Cardiac muscle cell (in vitro differentiated cells and primary cell): Measurements from ENCODE around the gene NCOA7. TPM values are rescaled to one million over a fixed set of nuclear protein-coding genes. Genes with fewer than 3 reads are reported as not detected.

Experiments
- DNase-seq, 2 donors: peaks; one replicate each; pipeline versions ENCODE4 v3.0.0 to v3.0.0-alpha.2; 2010 to 2017; ENCODE audit warnings: low read depth in 1 of 2, low spot score in 1 of 2
- H3K27ac ChIP-seq: fragments of 200-600 bp; sonication (generic); 2 replicates; pipeline ENCODE4 v1.5.1; 2016
- H3K27me3 ChIP-seq: fragments of 200-600 bp; sonication (generic); 2 replicates; pipeline ENCODE4 v1.6.0; 2016; ENCODE audit warnings: control low read depth
- H3K36me3 ChIP-seq: fragments of 200-600 bp; sonication (generic); 2 replicates; pipeline ENCODE4 v1.5.1; 2016; ENCODE audit warnings: control low read depth
- H3K4me1 ChIP-seq: fragments of 200-600 bp; sonication (generic); 2 replicates; pipeline ENCODE4 v1.8.1; 2017; ENCODE audit warnings: low read depth, mild to moderate bottlenecking, mixed run types
- H3K4me3 ChIP-seq: fragments of 200-600 bp; sonication (generic); 2 replicates; pipeline ENCODE4 v1.5.1; 2016; ENCODE audit warnings: mild to moderate bottlenecking
- H3K9me3 ChIP-seq: fragments of 200-600 bp; sonication (generic); 2 replicates; pipeline ENCODE4 v1.5.1; 2017; ENCODE audit warnings: low read depth, mild to moderate bottlenecking, control low read depth
- CTCF ChIP-seq: IDR thresholded peaks from 2 replicates; pipeline ENCODE4 v1.5.1; 2012; ENCODE audit warnings: low read depth, mild to moderate bottlenecking, low read length
- polyA plus RNA-seq: library from polyadenylated mRNA; unstranded; fragments of >200 nt; fragmentation: Nextera tagmentation; extraction: Ambion mirVana; gene quantifications from 2 replicates; pipeline ENCODE4 v1.2.1, GENCODE V29; 2016
- total RNA-seq: library from RNA; depleted of rRNA; stranded (reverse); fragments of >200 nt; gene quantifications from 2 replicates; pipeline ENCODE4 v1.2.3, GENCODE V29; 2016

Gene NCOA7
- total and polyA plus RNA-seq, 2 experiments from 2014 or later = 4.2 to 5.8 TPM

- no peaks in the 10 kb centered on the region for H3K9me3 ChIP-seq
- H3K27me3 ChIP-seq = no peaks in the 10 kb centered on the region
- H3K36me3 ChIP-seq = no peaks in the 10 kb centered on the region
- H3K27ac ChIP-seq = no peak overlapping the region
- DNase-seq = peak in 1 of 2 donors; percentile 55
- TF ChIP-seq CTCF = no peak
- H3K4me1 ChIP-seq = peaks cover 8% of the 10 kb centered on the region
- no peak overlapping the region for H3K4me3 ChIP-seq
Observed at GRCh38 chr6:125818772-125819260, 28.1 kb downstream of the NCOA7 start.

GRCh38 chr6:125819535-125820326 is 29.0 kb downstream of the NCOA7 start:
- no peaks in the 10 kb centered on the region for H3K27me3 ChIP-seq
- H3K36me3 ChIP-seq = no peaks in the 10 kb centered on the region
- no peaks in the 10 kb centered on the region for H3K9me3 ChIP-seq
- no peak overlapping the region for H3K4me3 ChIP-seq
- no peak overlapping the region for H3K27ac ChIP-seq
- DNase-seq = no peak
- H3K4me1 ChIP-seq = peaks cover 5% of the 10 kb centered on the region
- no peak for TF ChIP-seq CTCF

GRCh38 chr6:125821825-125822281 is 31.1 kb downstream of the NCOA7 start:
- Histone ChIP-seq H3K27me3 (no peaks in the 10 kb centered on the region), H3K27ac (no peak overlapping the region), H3K4me1 (no peaks in the 10 kb centered on the region), H3K4me3 (no peak overlapping the region), H3K9me3 (no peaks in the 10 kb centered on the region), H3K36me3 (no peaks in the 10 kb centered on the region)
- DNase-seq = no peak
- no peak for TF ChIP-seq CTCF

- no peaks in the 10 kb centered on the region for H3K4me1 ChIP-seq
- H3K4me3 ChIP-seq = no peak overlapping the region
- no peak overlapping the region for H3K27ac ChIP-seq
- DNase-seq = no peak
- H3K9me3 ChIP-seq = no peaks in the 10 kb centered on the region
- no peaks in the 10 kb centered on the region for H3K27me3 ChIP-seq
- no peaks in the 10 kb centered on the region for H3K36me3 ChIP-seq
- no peak for TF ChIP-seq CTCF
Observed at GRCh38 chr6:125823180-125823579, 32.4 kb downstream of the NCOA7 start.

GRCh38 chr6:125824946-125825771 is 34.4 kb downstream of the NCOA7 start:
- H3K36me3 ChIP-seq = no peaks in the 10 kb centered on the region
- TF ChIP-seq CTCF = no peak
- H3K9me3 ChIP-seq = no peaks in the 10 kb centered on the region
- H3K4me1 ChIP-seq = no peaks in the 10 kb centered on the region
- no peak overlapping the region for H3K27ac ChIP-seq
- H3K4me3 ChIP-seq = no peak overlapping the region
- H3K27me3 ChIP-seq = no peaks in the 10 kb centered on the region
- no peak for DNase-seq
